Activated T-cell treated with anti-CD3 and anti-CD28 coated beads, Interleukin-2, amount 50 U/mL, for 48 hours (primary cell): ENCODE data around the gene SERPINE3.

Experiments used
- DNase-seq, 2 experiments: peaks; one replicate each; pipeline ENCODE4 v3.0.0-alpha.2; 2020

Gene SERPINE3

GRCh38 chr13:51364404-51365008 lies 25.0 kb downstream of the SERPINE3 start:
- no peak for DNase-seq

DNA sequence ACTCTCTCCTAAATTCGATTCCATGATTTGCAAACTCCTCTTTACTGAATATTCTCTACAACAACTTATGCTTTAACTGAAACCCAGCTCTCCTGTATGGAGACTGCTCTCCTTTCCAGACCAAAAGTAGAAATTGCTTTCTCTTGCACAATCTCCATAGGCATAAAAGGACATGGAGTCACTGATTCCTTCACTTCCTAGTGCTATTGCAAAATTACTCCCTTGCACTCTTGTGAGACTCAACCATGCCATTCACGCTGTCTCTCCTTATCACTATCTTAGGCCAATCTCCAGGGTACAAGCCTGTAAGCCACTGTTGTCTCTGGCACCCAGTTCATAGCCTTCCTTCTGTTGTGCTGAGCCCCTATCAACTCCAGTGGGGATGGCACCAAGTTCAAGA lies 30.6 kb downstream of the SERPINE3 start:
- no peak for DNase-seq

DNA sequence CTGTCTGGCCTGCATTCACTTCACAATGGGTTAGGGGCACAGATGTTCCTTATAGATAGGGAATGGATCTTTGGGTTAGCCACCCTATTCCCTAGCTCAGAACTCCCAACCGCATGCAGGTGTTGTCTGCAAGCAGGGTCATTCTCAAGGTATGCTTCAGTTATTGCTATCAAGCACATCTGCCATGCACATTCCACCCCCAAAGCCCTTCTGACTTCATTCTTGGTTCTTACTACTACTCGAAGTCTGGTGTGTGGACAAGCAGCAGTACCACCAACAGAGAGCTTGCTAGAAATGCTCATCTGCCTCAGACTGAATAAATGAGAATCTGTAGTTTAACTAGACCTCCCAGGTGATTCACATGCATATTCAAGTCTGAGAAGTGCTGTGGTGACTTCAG lies 31.3 kb downstream of the SERPINE3 start:
- DNase-seq: no peak

GRCh38 chr13:51371768-51372399 lies 32.4 kb downstream of the SERPINE3 start:
- no peak for DNase-seq

DNA sequence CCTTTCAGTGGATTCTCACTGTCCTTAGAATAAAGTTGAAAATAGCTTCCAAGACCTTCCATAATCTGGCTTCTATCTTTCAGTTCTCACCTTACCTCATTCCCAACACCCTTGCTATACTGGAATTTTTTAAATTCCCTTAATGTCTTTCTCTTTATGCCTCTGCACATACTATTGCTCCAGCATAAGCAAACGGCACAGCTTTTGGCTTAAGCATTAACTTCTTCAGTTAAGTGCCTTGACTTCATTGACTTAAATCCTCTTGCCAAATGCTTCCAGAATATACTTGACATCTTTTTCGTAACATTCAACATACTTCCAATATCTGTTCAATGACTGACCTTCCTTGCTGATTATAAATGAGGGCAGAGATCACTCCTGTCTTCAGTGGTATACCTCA lies 34.0 kb downstream of the SERPINE3 start:
- no peak for DNase-seq

DNA sequence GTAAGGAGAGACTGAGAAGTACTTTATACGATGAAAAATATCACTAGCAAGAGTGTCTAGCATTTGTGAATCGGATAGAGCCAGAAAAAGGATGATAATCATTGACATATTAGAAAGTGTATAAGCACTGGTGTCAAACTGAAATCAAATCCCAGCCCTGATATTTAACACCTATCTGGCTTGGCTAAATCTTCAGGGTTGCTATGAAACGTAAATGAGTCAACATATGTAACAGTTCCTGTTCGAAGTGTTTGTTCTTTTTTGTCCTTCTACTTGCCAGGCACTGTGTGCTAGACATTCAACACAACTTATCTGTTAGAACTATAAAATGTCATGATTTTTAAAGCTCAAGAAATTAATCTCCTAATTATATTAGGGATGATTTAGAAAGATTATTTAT lies 40.8 kb downstream of the SERPINE3 start:
- DNase-seq: no peak

GRCh38 chr13:51385114-51385513 lies 45.6 kb downstream of the SERPINE3 start:
- no peak for DNase-seq

DNA sequence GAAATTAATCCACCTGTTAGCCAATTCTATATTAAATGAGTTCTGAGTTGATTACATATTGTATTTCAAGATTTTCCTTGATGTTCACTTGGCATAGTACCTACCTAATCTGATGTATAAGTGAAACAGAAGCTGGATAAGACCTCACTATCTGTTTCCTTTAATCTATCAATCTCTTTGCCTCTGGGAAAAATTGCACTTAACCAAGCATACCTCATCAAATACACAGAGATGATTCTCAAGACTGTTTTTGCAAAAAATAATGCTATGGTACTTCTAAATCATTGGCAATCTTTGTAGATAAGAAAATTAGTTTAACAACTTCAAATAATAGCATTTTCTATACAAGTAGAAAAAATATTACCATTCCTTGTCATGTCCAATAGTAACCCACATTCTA lies 55.2 kb downstream of the SERPINE3 start:
- DNase-seq: no peak

DNA sequence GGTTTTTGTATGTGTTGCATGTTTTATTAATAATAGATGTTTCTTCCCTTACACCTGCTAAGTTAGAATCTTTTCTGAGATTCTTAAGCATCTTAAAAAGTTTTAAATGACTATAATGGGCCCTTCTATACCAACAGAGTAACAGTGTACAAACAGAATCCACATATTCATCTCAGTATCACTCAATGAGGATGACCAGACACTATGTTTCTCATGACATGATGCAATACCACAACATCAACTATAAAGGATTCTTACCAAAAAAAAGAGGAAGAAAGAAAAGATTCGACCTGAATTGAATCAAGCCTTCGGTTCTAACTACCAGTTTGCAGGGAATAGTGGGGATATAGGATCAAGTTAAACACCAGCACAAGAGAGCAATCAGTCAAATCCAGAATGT lies 56.9 kb downstream of the SERPINE3 start:
- no peak for DNase-seq

DNA sequence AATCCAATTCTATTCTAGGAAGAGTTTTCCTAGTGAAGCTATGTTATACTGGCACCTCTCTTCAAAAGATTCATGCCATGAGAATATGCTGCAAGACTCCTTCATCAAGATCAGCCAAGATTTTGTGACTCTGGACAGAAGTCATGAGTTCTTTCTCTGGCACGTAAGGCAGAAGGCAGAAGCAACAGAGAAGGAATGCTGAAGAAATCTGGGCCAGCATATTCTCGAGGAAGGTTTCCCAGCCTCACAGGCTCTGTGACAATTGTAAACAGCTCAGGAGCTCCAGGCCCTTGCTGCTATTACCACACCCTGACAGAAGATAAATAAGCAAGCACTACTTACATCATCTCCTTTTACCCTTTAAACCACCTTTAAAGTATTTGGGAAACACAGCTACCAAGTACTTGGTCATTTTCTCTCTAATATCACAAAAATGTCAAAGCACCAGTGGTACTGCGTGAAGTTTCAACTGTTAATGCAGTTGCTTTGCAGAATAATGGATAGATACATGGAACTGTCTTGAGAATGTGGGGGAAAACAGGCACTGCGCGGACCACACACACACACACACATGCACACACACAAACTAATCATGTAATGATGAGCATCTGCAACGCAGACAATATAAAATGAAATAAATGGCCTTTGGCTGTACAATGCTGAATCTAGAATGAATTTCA lies 57.9 kb downstream of the SERPINE3 start:
- no peak for DNase-seq

DNA sequence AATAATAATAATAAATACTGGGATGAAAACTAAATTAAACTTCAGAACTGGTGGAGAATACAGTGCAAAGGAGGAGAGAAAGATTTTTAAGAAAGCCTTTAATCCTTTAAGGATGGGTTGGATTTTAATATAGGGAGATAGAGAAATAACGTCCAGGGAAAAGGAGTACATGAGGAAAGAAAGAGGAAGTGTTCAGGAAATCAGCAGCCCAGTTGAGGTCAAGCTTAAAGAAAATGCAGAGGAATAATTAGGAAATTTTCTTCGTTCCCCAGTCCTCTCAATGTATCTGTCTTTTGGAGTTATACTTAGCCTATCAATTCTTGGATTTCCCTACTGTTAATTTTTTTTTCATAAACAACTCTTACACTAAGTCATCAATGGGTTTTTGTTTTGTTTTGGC lies 65.7 kb downstream of the SERPINE3 start:
- no peak for DNase-seq

- DNase-seq: no peak
Observed at GRCh38 chr13:51412431-51412830, 72.9 kb downstream of the SERPINE3 start.
